ENCODE results near the gene CDCA8. TPM values are rescaled to one million over a fixed set of nuclear protein-coding genes. Genes with fewer than 3 reads are reported as not detected.

The CDCA8 gene
- total and polyA plus RNA-seq, 2 of the 13 experiments (the other 11 are each of a cell fraction or from before 2014, with no cell fraction given), result 24.1 to 38.6 TPM

DNA sequence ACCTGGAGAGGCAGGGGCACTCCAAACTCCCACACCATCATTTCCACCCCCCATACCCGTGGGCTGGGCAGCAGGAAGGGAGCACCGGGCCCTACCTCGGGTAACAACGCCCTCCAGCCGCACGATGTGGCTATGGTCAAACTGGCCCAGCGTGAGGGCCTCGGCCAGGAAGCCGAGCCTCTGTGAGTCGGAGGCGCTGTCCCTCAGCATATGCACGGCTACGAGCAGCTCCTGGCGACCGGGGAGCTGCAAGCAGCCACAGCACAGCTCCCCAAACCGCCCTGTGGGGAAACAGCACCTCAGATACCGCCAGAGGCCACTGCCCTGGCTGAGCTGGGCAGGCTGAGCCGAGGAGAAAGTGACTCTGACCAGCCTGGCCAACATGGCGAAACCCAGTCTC is 29.2 kb downstream of the CDCA8 start (continued):
- no peak for TF ChIP-seq SALL1 (CRISPR knock-in tag; IDR thresholded peaks at IDR 0.05)
- TF ChIP-seq, protein P1, sequence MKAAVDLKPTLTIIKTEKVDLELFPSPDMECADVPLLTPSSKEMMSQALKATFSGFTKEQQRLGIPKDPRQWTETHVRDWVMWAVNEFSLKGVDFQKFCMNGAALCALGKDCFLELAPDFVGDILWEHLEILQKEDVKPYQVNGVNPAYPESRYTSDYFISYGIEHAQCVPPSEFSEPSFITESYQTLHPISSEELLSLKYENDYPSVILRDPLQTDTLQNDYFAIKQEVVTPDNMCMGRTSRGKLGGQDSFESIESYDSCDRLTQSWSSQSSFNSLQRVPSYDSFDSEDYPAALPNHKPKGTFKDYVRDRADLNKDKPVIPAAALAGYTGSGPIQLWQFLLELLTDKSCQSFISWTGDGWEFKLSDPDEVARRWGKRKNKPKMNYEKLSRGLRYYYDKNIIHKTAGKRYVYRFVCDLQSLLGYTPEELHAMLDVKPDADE (CRISPR knock-in tag; IDR thresholded peaks at IDR 0.05), result no peak
- no peak for TF ChIP-seq ZNF235 (CRISPR knock-in tag; IDR thresholded peaks at IDR 0.05; ENCODE audit: borderline replicate concordance)
- TF ChIP-seq, protein P2, sequence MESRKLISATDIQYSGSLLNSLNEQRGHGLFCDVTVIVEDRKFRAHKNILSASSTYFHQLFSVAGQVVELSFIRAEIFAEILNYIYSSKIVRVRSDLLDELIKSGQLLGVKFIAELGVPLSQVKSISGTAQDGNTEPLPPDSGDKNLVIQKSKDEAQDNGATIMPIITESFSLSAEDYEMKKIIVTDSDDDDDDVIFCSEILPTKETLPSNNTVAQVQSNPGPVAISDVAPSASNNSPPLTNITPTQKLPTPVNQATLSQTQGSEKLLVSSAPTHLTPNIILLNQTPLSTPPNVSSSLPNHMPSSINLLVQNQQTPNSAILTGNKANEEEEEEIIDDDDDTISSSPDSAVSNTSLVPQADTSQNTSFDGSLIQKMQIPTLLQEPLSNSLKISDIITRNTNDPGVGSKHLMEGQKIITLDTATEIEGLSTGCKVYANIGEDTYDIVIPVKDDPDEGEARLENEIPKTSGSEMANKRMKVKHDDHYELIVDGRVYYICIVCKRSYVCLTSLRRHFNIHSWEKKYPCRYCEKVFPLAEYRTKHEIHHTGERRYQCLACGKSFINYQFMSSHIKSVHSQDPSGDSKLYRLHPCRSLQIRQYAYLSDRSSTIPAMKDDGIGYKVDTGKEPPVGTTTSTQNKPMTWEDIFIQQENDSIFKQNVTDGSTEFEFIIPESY (CRISPR knock-in tag; IDR thresholded peaks at IDR 0.05), result peak; percentile 81
- TF ChIP-seq SATB2 (CRISPR knock-in tag; IDR thresholded peaks at IDR 0.05), result no peak
- no peak for TF ChIP-seq XBP1 (CRISPR knock-in tag; IDR thresholded peaks at IDR 0.05)
- no peak for TF ChIP-seq NFKB2 (CRISPR knock-in tag; IDR thresholded peaks at IDR 0.05; ENCODE audit: borderline replicate concordance)
- no peak for TF ChIP-seq ARID2 (CRISPR knock-in tag; IDR thresholded peaks at IDR 0.05; ENCODE audit: borderline replicate concordance)
- TF ChIP-seq ZFAT (CRISPR knock-in tag; conservative IDR thresholded peaks at IDR 0.05), result no peak
- TF ChIP-seq IRX3 (CRISPR knock-in tag; IDR thresholded peaks at IDR 0.05; ENCODE audit: borderline replicate concordance, low read depth), result no peak
- TF ChIP-seq KDM5A (IDR thresholded peaks at IDR 0.05; ENCODE audit: borderline replicate concordance, low read length), result no peak
- TF ChIP-seq ZNF251 (CRISPR knock-in tag; IDR thresholded peaks at IDR 0.05), result no peak
- TF ChIP-seq, protein P3, sequence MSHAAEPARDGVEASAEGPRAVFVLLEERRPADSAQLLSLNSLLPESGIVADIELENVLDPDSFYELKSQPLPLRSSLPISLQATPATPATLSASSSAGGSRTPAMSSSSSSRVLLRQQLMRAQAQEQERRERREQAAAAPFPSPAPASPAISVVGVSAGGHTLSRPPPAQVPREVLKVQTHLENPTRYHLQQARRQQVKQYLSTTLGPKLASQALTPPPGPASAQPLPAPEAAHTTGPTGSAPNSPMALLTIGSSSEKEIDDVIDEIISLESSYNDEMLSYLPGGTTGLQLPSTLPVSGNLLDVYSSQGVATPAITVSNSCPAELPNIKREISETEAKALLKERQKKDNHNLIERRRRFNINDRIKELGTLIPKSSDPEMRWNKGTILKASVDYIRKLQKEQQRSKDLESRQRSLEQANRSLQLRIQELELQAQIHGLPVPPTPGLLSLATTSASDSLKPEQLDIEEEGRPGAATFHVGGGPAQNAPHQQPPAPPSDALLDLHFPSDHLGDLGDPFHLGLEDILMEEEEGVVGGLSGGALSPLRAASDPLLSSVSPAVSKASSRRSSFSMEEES (CRISPR knock-in tag; IDR thresholded peaks at IDR 0.05), result no peak
- TF ChIP-seq, protein P4, sequence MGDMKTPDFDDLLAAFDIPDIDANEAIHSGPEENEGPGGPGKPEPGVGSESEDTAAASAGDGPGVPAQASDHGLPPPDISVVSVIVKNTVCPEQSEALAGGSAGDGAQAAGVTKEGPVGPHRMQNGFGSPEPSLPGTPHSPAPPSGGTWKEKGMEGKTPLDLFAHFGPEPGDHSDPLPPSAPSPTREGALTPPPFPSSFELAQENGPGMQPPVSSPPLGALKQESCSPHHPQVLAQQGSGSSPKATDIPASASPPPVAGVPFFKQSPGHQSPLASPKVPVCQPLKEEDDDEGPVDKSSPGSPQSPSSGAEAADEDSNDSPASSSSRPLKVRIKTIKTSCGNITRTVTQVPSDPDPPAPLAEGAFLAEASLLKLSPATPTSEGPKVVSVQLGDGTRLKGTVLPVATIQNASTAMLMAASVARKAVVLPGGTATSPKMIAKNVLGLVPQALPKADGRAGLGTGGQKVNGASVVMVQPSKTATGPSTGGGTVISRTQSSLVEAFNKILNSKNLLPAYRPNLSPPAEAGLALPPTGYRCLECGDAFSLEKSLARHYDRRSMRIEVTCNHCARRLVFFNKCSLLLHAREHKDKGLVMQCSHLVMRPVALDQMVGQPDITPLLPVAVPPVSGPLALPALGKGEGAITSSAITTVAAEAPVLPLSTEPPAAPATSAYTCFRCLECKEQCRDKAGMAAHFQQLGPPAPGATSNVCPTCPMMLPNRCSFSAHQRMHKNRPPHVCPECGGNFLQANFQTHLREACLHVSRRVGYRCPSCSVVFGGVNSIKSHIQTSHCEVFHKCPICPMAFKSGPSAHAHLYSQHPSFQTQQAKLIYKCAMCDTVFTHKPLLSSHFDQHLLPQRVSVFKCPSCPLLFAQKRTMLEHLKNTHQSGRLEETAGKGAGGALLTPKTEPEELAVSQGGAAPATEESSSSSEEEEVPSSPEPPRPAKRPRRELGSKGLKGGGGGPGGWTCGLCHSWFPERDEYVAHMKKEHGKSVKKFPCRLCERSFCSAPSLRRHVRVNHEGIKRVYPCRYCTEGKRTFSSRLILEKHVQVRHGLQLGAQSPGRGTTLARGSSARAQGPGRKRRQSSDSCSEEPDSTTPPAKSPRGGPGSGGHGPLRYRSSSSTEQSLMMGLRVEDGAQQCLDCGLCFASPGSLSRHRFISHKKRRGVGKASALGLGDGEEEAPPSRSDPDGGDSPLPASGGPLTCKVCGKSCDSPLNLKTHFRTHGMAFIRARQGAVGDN (CRISPR knock-in tag; IDR thresholded peaks at IDR 0.05), result peak; percentile 25; the same call in 1 of the 2 replicates
- TF ChIP-seq, protein P5, sequence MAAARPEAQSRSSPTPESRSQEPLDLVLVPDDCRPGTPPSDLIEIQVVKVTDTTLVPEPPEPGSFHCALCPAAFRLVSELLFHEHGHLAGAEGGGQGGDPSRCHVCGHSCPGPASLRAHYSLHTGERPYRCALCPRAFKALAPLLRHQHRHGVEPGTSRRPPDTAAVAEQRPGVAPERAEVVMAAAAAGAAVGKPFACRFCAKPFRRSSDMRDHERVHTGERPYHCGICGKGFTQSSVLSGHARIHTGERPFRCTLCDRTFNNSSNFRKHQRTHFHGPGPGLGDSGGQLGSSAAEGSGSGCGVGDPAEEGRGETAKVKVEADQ (CRISPR knock-in tag; IDR thresholded peaks at IDR 0.05; ENCODE audit: borderline replicate concordance), result no peak
- TF ChIP-seq ZNF101 (CRISPR knock-in tag; IDR thresholded peaks at IDR 0.05; ENCODE audit: borderline replicate concordance, low read depth), result no peak
- no peak for TF ChIP-seq ZNF253 (CRISPR knock-in tag; IDR thresholded peaks at IDR 0.05; ENCODE audit: borderline replicate concordance)
- TF ChIP-seq HNRNPL (IDR thresholded peaks at IDR 0.05; ENCODE audit: low read depth, low read length), result no peak
- no peak for TF ChIP-seq RAD51 (IDR thresholded peaks at IDR 0.05; ENCODE audit: borderline replicate concordance)
- TF ChIP-seq NR3C1 (CRISPR knock-in tag; IDR thresholded peaks at IDR 0.05), result no peak
- TF ChIP-seq MAF1 (CRISPR knock-in tag; IDR thresholded peaks at IDR 0.05; ENCODE audit: borderline replicate concordance), result no peak

Data from HepG2 (cell line).